Stimulated activated CD4-positive, alpha-beta T cell treated with anti-CD3 and anti-CD28 coated beads, TNF-alpha, amount 100 ng/mL, for 24 hours (primary cell): ENCODE results near the gene PELO.

ENCODE experiments used
- DNase-seq, 3 experiments: peaks; one replicate each; pipeline ENCODE4 v3.0.0-alpha.2; 2020; ENCODE audit warnings: low read depth in 3 of 3

PELO gene

DNA sequence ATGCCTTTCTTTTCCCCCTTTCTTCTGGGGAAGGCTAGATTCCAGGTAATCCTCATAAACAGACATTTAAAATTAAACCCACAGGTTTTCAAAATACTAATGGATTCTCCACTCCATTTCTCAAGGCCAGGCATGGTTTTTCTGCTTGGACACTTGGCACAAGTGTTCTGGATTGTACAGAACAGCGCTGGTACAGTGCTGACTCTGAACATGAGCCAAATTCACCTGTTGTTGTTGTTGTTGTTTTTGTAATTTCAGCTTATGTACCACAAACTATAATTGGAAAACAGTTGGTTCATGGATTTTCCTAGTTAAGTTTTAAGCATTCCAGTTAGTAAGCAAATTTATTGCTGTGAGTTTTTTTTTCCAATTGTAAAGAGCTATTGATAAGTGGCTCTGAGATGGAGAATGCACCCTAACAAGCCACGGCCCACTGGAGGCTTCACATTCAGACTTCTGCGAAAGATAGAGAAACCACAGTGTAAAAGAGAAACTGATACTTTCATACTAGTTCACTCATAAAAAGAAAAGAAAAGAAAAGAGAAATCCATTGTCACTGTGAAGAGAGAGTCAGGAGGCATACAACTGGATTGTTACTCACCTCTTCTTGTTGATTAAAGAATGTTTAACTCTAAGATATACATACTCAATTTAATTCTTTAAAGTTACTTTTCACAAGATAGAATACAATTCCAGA lies 16.2 kb upstream of the PELO start:
- DNase-seq: peak in 1 of 3 experiments; percentile 38

DNA sequence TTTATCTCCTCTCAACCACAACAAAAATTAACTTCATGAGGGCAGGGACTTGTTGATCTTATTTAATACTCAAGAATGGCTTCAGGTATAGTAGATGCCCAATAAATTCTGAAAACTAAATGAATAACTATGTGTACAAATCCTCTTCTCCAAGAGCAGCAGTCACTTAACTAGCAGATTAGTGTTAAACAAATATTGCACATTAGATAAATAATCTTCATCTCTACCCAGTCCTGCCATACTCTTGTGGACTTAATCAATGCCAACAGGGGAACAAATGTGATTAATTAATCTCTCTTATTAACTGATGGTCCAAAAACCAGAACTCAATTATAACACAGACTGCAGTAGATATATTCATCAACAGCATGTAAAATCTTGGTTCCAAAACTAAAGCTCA lies 15.0 kb upstream of the PELO start:
- no peak for DNase-seq

GRCh38 chr5:52773342-52773741 lies 14.4 kb upstream of the PELO start:
- DNase-seq: no peak

DNA sequence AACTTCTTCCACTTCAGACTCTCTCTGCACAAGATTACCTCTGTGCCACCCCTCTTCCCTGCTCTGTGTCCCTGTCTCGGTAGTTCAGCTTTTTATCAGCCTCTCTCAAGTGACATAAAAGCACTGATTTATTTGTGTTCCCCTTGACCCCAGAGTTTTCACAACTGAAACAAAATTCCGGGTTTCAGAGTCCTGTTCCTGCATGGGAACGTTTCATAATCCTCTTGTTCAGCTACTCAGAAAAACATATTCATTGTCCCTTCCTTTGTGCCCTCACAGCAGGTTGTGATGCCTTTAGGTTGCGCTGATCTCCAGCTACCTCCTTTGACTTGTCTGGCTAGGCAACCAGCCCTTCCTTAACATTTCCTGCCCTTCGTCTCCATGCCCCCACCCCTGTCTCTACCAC lies 13.7 kb upstream of the PELO start:
- DNase-seq: no peak

DNA sequence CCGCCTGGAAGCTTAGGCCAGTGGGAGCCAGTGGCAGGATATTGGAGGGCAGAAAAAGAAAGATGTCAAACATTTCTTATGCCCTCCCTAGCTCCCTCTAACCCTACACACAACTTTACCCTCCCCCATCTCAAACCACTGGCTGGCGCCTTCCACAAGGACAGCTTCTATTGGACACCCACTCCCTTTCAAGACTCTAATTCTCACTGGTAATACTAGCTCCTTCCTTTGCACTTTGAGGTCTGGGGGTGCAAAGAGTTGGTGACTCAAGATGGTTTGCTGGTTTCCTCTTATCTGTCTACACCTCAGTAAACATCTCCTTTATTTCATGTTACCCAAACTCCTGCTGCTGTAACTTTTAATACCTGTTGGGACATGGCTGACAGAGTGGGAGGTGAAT lies 11.6 kb upstream of the PELO start:
- DNase-seq: no peak

- DNase-seq: no peak
Measured at GRCh38 chr5:52777186-52777585, 10.5 kb upstream of the PELO start.

DNA sequence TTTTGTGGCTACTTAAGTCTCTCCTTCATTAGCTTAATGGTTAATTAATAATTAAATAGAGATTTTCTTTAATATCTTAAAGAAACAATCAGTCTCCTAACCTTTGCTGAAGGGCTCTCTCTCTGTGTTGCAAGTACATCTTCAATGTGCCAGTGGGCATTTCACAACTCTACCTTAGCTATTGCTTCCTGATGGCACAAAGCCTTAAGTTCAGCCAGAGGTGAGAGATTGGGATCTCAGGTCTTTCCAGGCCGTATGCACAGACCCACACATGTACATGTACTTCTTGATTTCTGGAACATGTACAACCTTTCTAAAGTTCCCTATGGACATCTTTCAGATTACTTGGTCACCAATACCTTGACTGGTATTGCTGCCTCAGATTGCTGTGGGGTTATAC lies 8.9 kb upstream of the PELO start:
- no peak for DNase-seq

GRCh38 chr5:52779213-52779612 lies 8.5 kb upstream of the PELO start:
- no peak for DNase-seq

DNA sequence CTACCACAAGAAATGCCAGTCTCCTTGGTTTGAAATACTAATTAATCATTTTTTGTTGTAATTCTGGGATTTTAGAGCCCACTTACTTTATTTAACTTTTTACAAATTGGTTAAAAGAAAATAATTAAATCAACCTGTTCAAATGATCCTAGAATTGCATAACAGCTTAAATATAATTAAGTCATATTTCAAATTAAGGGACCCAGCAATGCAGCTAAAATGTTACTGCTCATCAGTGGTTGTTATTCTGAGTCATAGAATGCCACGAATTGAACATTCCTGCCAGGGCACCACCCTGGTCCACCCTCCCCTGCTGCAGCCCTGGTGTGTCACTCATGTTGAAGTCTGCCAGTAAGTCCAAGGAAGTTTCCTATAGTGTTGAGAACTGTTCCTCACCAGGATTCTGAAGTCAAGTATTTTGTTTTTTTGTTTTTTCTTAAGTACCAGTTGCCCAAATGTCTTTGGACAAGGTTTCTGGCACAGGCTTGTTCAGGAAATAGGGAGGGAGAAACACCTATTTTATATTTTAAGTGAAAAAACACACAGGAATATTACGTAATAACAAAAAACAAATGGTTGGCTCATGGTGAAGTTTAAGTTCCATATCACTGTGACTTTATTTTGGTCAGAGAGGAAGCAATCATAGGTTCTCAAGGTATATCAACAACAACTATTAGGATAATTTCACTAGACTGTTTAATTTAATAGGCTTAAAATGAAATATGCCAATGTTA lies 4.3 kb upstream of the PELO start:
- DNase-seq: no peak

DNA sequence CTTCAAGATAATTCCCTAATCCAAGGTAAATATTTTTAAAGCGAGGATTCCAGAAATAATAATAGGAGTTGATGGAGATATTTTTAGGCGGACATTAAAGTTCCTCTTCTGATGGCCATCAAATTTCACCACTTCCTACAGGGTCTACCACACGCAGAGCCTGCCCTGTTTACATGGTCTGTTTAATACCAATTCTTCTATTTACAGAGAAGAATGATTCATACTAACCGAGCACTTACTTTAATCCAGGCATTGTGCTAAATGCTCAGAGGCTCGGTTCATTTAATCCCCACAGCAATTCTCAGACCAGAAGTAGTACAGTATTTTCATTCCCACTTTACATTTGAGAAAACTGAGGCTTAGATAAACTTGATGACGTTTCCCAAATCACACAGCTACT lies 3.0 kb upstream of the PELO start:
- no peak for DNase-seq

- no peak for DNase-seq
Measured at GRCh38 chr5:52786391-52786790, 1.3 kb upstream of the PELO start.

GRCh38 chr5:52786949-52787599 lies 642 bp upstream of the PELO start:
- DNase-seq: peak in 1 of 3 experiments; percentile 7

GRCh38 chr5:52788505-52788821 lies 747 bp downstream of the PELO start:
- DNase-seq: no peak

DNA sequence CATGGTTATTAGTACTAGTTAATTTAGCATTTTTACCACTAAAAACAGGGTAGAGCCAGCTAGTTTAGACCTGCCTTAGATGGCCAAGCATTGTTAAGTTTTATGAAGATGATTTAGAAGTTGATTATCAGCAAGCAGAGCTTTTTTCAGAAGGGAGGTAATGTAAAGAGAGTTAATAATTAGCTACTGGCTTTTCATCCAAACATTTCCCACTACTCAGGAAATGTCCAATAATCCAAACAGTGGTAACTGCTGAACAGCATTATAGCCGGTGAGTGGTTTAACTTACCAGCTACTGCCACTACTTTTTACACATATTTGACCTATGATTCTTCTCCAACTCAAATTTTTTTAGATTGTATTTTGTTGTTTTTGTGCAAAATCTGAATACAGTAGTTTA lies 1.7 kb downstream of the PELO start:
- DNase-seq: no peak

DNA sequence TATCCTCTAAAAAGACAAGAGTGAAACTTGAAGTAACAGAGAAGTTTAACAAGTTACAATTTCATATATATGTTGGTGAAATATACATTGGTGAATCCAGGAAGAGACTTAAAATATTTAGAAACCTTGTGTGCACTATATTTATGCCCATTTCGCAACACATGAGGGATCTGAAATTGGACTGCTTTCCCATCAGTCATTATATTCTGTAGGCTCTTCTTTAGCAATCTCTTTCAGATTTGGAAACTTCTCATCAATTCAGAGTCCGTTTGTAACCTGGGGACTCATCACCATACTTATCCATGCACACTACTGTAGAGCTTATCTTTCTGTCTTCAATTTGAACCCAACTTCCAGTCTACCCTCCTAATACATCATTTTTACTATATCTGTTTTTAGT lies 2.1 kb downstream of the PELO start:
- no peak for DNase-seq

DNA sequence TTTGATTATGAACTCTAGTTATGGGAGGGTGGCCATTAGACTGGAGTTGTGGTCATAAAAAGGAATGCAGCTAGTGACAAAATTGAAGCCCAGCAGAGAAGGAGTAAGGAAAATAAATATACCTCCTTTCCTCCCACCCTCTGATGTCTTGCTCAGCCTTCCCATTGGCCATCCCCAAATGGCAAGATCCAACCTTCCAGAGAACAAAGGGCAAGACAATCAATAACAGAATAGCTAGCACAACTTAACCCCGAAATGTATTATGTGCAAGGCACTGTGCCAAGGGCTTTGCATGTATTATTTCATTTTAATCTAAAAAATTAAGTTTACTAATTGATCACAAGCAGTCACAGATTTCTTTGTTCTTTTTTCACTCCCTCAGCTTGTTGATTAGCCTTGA lies 3.6 kb downstream of the PELO start:
- no peak for DNase-seq

DNA sequence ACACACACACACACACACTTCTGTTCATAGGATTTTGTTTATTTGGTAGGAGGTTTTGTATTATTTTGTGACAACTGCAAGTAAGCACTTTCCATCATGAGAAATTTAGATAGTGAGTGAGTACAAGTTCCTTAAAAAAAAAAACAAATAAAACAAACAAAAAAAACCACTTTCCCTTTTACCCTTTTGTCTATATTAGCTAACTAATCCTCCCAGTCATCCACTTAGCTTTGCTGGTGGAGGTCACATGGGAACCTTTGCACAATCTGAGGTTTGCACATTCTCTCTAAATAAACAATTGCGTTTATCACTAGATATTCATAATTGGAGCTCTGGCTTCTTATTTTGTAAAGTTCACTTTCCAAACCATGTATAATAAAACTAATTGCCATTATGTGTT lies 6.8 kb downstream of the PELO start:
- no peak for DNase-seq

GRCh38 chr5:52796031-52796430 lies 8.3 kb downstream of the PELO start:
- no peak for DNase-seq

- no peak for DNase-seq
Measured at GRCh38 chr5:52796516-52797103, 8.9 kb downstream of the PELO start.

DNA sequence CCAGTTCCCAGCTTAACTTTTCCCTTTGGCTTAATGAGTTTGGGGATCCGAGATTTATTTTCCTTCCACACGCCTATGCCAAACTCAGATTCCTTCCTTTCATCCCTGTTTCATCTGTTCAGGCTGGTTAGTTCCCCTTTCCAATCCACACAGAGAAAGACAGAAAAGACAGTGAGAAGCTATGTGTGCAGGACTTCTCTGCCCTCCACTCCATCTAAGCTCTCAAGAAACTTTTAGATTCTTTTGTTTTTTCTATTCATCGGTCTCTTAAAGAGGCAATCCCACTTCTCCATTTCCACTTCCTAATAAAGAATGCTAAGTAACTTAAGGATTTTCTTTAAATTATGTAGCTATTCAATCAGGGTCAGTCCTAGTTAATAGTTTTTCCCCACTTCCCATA lies 11.2 kb downstream of the PELO start:
- no peak for DNase-seq

- no peak for DNase-seq
Measured at GRCh38 chr5:52799358-52799982, 11.8 kb downstream of the PELO start.

- DNase-seq: peak; percentile 93 to 95 (median 94)
Measured at GRCh38 chr5:52799983-52800393, 12.3 kb downstream of the PELO start.
